Measurements from ENCODE around the gene PGLYRP1.

PGLYRP1 gene

DNA sequence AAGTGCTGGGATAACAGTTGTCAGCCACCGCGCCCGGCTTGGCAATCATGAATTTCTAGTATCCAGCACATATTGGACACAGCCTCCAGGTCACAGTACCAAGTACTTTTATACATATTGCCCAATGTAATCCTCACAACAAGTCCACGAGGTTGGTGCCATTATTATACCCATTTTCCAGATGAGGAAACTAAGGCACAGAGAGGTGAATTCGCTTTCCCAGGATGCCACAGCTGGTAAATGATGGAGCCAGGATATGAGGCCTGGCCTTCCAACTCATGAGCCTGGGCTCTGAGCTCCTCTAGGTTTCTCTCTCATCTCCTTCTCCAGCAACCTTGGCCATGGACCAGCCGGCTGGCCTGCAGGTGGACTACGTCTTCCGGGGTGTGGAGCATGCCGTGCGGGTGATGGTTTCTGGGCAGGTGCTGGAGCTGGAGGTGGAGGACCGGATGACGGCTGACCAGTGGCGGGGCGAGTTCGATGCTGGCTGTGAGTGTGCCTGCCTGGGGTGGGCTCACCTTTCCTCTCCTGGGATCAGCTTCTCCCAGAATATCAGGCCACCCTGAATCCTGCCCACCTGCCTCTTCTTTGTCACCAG lies 20.1 kb downstream of the PGLYRP1 start:
- DNase-seq (ENCODE audit: low read depth in 3 of 3), result no peak

GRCh38 chr19:46000491-46001246 lies 22.2 kb downstream of the PGLYRP1 start:
- DNase-seq (ENCODE audit: low read depth in 3 of 3), result peak; percentile 41 to 72 (median 71)

DNA sequence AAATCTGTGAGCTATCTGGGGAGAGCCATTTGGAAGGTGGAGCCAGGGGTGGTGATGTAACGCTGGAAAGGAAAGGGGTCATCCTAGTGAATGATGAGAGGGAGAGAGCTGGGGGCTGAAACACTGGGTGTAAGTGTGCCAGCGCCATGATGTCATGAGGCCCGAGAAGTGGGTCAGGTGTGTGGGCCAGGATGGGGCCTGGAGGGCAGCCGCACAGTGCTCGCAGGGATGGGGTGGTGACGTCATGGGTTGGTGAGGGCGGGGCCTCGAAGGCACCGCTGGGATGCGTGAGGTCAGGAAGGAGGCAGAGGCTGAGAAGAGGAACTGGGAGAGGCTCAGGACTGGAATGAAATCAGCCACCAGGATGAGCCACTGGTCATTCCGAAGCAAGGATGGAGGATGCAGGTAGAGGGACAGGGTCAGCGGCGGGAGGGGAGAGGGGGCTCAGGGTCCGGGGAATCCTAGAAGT lies 23.2 kb downstream of the PGLYRP1 start:
- DNase-seq (ENCODE audit: low read depth in 3 of 3), result peak in 1 of 3 experiments; percentile 14

DNA sequence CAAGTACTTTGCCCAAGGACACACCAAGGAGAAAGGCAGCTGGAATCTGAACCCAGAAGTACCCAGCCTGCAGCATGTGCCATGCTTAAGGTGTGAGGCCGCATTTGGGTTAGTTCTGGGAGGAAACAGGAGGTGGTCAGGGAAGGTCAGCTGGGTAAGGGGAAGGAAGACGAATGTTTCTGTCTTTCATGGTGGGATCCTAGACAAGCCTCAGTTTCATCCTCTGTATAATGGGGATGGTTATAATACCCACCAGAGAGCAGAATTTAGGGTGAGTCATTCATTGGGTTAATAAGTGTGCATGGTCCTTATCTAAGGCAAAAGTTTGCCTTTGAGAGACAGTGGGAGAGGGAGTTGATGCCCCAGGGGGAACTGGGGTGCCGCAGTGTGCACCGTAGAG lies 24.0 kb downstream of the PGLYRP1 start:
- no peak for DNase-seq (ENCODE audit: low read depth in 3 of 3)

- no peak for DNase-seq (ENCODE audit: low read depth in 3 of 3)
Observed at GRCh38 chr19:45996933-45997332, 25.9 kb downstream of the PGLYRP1 start.

DNA sequence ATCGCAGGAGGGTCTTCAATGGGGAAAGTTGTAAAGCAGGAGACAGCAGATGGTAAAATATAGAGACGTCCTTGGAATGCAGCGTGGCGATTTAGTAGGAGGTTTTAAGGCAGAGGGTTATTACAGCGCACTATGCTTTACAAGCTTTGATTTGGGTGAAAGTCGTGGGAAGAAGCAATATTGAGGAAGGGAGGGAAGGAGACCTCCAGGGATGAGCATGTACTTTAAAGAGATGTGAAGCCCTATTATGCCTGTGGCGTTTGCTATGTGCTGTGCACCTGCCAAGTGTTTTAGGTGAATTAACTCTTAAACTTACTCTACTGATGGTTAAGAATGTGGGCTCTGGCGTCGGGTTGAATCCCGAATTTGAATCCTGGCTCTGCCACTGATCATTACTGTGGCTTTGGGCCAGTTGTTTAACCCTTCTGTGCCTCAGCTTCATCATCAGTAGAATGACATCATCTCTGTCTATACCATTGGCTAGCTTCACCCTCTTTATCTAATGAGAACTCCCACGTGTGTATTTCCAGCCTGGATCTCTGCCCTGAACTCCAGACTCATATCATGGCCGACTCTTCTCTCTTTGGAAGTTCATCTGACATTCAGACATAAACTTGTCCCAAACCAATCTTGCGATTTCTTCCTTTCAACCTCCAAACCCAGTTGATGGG lies 27.0 kb downstream of the PGLYRP1 start:
- no peak for DNase-seq (ENCODE audit: low read depth in 3 of 3)

GRCh38 chr19:45994998-45995714 lies 27.7 kb downstream of the PGLYRP1 start, which contains the start of gene CCDC61:
Gene CCDC61 (plus strand): TSS chr19:45995467. CDS start chr19:46003019, 7,552 bp downstream.
- DNase-seq (ENCODE audit: low read depth in 3 of 3), result peak; percentile 77 to 93 (median 93)

DNA sequence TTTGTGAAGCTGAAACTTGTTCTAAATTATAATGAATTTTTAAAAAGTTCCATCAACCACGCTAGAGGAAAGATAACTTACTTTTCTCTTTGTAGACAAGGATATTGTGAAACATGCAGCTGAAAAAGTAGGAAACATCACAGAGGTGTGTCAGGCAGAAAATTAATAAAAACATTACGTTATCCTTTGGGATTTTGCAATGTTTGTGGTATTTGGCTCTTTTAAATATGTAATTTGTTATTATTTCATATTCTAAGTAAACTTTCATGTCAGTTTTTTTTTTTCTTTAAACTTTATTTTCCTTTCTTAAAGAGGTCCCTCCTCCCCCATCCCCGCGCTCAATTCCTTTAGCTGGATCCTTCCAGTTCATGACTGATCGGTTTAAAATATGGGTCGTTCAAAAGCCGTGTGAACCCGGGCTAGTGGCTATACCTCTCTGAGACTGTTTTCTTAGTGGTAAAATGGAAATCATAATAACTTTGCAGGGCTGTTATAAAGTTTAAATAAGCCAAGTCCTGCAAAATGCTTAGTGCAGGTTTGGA lies 28.3 kb downstream of the PGLYRP1 start:
- DNase-seq (ENCODE audit: low read depth in 3 of 3), result no peak

GRCh38 chr19:45990113-45990728 lies 32.6 kb downstream of the PGLYRP1 start:
- no peak for DNase-seq (ENCODE audit: low read depth in 3 of 3)

- DNase-seq (ENCODE audit: low read depth in 3 of 3), result no peak
Observed at GRCh38 chr19:45985321-45985720, 37.5 kb downstream of the PGLYRP1 start.

- DNase-seq (ENCODE audit: low read depth in 3 of 3), result no peak
Observed at GRCh38 chr19:45981350-45981749, 41.5 kb downstream of the PGLYRP1 start.

- no peak for DNase-seq (ENCODE audit: low read depth in 3 of 3)
Observed at GRCh38 chr19:45978156-45978555, 44.7 kb downstream of the PGLYRP1 start.

DNA sequence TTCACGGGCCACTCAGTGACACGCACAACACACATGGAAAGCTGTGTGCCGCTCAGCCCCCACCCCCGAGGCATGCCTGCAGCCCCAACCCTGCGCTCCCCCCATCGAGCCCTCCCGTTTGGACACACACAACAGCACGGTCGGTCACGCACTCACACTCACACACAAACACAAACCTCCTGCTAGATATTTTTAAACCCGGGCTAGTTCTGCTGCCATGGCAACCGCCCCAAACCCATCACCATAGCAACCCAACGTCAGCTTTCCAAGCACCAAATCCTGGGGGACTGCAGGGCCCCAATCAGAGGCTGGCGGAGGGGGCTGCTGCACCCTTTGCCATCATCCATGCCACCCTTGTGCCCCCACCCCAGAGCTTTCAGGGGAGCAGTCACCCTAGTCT lies 46.7 kb downstream of the PGLYRP1 start:
- DNase-seq (ENCODE audit: low read depth in 3 of 3), result no peak

DNA sequence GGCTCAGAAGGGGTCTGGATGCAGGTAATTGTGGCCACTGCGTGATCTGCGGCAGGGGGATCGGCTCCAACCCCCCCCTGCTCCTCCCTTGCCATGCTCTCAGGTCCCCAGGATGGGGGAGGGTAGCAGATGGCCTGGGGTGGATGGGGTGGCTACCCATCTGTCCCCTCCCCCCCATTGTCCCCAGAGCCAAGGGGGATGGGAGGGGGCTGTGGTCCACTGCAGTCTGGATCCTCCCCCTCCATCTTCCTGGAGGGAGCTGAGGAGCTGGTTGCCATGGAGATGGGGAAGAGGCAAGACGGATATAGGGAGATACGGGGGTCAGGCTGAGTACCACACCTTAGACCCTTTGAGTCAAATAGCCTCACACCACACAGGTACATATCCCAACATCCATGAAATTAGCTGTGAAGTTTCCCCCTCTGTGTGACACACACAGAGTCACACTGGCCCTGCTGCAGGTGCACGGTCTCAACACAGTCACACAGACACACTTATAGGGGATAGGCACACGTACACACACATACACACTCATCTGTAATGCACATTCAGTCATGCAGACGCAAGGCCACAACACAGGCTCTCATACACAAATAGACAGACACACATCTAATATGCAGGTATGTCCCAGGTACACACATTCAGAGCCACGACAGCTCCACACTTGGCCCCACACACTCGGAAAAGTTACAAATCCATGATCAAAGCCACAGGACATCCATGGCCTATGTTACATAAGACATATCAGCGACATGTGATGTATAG lies 47.4 kb downstream of the PGLYRP1 start:
- no peak for DNase-seq (ENCODE audit: low read depth in 3 of 3)

- no peak for DNase-seq (ENCODE audit: low read depth in 3 of 3)
Observed at GRCh38 chr19:45973553-45974338, 49.1 kb downstream of the PGLYRP1 start, which contains the start of gene NOVA2. Gene NOVA2 (minus strand): TSS chr19:45973865. CDS start chr19:45973351, 514 bp downstream.

- DNase-seq (ENCODE audit: low read depth in 3 of 3), result no peak
Observed at GRCh38 chr19:45972947-45973540, 49.8 kb downstream of the PGLYRP1 start.

DNA sequence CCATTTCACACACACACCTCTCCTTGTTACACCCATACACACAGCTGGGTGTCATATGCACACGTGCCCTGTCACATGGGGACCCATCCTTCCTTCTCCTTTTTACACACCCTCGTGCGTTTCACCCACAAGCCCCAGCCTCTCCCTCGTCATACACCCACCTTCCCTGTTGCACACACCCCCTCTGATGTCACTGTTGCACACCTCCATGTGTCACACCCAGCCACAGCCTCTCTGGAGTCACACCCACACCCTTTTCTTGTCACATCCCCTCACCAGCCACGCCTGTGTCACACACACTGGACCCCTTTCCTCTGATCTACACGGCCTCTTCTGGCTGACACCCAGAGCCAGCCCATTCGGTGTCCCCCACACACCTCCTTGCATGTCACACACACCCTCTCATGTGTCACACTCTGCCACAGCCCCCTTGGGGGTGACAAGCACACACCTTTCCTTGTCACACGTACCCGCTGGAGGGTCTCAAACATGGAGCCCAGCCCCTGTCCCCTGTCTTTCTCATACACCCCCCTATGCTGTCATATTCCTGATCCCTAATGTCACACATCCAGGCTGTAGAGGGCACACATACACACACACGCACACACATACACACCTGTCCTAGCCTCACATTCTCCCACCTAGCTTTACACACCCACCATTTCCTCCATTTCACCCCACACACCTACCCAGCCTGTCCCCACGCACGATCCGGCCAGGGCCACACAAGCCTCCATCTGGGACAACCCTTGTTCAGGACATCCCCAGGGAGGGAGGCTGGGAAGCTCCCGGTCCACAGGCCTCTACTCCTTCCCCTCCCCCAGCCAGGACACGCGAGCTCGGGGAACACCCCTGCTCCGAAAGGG lies 50.5 kb downstream of the PGLYRP1 start:
- peak in 2 of 3 experiments; percentile 31 to 46 for DNase-seq (ENCODE audit: low read depth in 3 of 3)

GRCh38 chr19:45971260-45971902 lies 51.5 kb downstream of the PGLYRP1 start:
- DNase-seq (ENCODE audit: low read depth in 3 of 3), result no peak
